Stimulated activated CD4-positive, alpha-beta T cell treated with anti-CD3 and anti-CD28 coated beads, Interleukin-4, amount 100 ng/mL, for 4 hours (primary cell): ENCODE data around the gene C3orf20.

Experiments used
- DNase-seq, 2 experiments: peaks; one replicate each; pipeline ENCODE4 v3.0.0-alpha.2; 2020

Gene C3orf20

GRCh38 chr3:14779069-14779685, 104.2 kb downstream of the C3orf20 start:
- no peak for DNase-seq

DNA sequence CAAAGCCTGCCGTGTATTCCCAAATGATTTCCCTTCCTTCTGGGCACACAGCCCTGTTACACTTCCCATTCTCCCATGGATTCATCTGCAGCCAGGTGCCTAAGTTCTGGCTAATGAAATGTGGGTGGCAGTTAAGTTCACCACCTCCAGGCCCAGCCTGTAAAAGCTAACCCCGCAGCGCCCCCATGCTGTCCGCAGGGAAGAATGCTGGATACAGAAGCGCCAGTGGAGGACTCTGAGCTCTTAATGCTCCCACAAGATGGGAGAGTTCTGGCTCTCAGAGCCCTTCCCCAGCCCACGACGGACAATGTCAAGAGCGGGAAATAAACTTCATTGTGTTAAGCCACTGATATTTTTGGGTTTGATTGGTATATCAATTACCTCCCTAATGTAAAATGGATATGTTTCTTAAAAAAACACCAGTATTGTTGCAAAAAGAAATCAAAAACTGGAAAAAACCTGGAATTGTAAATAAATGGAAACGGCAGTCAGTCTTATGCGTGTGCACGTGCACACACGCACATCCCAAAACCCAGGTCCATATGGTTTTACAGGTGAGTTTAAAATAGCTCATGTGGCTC, 106.1 kb downstream of the C3orf20 start:
- DNase-seq, result no peak

DNA sequence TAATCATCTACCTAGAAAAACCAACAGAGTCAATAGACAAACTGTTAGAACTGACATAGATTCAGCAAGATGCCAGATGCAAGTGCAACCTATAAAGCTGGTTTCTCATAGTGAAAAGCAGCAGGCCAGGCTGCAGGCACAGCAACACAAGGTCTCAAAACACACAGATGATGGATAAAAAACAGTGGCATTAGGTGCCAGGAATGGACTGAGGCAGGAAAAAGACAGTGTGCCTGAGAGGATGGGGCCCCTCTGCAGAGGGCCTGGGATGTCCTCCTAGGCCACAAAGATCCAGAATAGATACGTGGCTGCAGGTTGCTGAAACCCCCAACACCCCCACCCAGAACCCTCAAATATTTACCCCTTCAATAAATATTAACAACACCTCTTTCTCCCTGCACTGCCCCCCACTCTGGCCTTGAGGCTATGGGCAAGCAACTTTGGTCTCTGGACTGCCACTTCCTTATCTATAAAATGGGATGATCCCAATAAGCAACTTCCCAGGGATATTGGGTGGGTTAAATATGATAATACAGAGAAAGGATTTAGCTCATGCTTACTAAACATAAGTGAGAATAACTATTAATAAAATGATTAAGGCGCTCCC, 108.6 kb downstream of the C3orf20 start:
- DNase-seq, result no peak

DNA sequence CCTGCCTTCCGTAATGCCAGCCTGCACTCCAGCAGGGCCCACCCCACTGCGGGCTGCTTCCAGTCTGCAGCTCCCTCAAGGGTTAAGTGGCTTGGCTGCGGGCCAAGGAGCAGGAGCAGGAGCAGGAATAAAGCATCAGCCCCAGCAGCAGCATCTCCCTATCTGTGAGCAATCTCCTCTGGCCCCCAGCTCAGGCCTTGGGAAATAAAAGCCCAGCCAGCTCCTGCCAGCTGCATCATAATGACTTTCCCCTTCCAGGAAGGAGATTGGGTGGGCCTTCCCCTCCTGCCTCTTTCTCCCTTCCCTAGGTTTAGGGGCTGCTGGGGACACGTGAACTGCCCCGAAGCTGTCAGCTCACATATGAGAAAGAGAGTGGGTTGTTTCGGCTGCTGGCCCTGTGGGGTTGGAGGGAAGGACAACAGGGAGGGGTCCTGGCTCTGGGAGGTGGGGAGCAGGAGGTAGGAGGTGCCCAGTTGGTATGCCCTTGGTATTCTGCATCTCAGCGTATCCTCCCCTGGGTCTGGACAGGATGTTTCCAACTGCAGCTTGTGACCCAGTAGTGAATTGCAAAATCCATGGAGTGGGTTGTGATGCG, 109.2 kb downstream of the C3orf20 start:
- no peak for DNase-seq

DNA sequence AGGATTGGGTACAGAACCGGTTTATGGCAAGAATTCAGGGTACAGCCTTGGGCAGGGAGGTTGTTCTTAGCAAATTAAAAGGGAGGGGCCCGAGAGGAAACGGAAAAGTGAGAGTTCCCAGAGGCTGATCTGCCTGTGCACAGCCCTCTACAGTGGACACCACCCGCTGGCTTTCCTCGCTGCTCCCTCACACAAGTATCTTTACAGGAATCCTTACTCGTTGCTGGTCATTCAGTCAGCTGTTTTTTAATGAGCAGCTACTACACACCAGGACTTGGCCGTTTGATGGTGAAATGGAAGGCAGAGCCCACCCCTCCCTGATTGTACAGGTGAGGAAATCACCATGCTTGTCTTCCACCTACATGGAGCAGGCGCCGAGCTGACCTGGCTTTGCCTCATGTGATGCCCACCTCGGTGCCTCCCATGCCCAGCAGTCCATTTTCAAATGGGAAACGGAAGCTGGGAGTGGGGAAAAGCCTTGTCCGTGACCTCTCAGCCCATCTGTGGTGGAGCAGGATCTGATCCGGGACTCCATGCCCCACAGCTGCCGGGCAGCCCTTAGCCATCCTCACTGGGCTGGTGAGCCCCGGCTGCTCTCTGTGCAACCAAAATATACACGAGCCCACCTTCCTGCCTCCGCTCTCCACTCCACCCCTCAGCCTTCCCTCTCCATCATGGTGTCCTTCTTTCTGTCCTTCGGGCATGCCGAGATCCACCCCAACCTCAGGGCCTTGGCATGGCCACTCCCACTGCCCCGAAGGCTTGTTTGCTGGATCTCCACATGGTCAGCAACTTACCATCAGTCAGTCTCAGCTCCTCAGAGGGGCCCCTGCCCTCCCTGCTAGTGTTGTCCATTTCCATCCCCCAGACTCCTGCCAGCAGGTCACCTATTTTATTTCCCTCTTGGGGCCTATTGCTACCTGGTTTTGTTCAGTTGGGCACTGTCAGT, 110.5 kb downstream of the C3orf20 start:
- DNase-seq, result no peak

- no peak for DNase-seq
Measured at GRCh38 chr3:14786369-14786768, 111.4 kb downstream of the C3orf20 start.

DNA sequence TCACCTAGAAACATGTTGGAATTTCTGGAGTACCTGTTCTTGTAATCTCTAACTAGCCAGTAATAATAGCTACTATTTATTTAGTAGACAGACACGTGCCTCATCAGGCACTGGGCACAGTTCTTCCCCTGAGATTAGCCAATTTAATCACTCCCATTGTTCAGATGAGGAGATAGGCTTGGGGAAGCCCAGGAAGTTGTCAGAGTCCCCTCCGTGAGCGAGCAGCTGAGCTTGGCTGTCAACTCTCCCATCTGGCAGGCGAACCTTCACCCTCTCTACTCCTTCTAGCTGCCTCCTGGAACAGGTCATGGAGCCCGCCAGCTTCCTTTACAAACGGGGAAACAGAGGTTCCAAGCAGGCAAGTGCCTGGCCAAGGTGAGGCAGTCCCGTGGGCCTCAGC, 112.7 kb downstream of the C3orf20 start:
- no peak for DNase-seq

DNA sequence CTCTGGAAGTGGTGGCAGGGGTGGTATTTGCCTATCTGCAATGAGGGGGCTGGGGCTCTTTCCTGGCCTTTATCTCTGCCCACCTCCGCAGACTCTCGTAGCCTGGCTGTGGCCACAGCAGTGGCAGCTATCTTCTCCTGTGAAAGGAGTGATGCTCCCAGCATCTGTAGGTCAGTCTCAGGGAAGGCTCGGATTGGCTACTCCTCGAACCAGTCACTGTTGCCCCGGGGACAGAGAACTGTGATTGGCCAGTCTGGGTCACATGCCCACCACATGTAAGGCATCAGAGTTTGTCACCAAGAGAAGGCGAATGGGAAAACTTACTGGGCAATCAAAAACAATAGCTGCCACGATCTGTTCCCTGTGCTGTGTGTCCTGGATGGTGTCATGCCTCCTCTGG, 113.7 kb downstream of the C3orf20 start:
- no peak for DNase-seq

DNA sequence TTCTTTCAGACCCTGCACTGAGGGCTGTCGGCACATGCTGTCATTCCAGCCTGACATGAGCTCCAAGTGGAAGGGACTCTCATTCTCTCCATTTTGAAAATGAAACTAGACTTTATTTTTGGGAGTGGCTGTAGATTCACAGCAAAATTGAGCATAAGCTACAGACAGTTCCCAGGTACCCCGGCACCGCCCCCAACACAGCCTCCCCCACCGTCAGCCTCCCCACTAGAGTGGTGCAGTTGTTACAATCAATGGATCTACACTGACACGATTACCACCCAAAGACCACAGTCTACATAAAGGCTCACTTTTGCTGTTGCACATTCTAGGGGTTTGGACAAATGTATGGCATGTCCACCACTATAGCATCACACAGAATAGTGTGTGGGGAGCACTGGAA, 114.3 kb downstream of the C3orf20 start:
- no peak for DNase-seq

DNA sequence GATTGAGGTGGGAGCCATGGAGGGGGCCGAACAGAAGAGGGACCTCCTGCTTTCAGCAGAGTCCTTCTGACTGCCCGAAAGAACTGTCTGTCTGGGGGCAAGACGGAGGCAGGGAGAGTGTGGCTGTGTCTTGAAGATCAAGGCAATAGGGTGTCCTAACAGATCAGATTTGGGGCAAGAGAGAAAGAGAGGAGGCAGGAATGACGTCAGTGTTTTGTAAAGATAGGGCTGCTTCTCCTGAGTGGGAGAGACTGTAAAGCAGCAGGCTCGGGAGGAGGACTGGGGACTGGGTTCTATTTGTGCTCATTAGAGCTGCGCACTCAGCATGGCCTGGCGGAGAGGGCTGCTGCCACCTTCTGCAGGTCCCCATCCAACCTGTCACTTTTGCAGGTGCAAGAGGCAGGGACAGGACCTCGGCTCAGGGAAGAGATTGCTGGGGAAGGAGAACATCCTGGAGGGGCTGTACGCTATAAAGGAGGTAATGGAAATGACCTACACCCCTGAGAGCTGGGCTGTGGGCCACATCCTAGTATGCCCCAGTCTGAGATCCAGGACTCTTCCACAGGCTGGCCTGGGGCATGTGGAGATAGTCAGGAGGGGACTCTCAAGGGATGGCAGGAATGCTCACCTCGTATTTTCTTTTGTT, 114.8 kb downstream of the C3orf20 start:
- no peak for DNase-seq

DNA sequence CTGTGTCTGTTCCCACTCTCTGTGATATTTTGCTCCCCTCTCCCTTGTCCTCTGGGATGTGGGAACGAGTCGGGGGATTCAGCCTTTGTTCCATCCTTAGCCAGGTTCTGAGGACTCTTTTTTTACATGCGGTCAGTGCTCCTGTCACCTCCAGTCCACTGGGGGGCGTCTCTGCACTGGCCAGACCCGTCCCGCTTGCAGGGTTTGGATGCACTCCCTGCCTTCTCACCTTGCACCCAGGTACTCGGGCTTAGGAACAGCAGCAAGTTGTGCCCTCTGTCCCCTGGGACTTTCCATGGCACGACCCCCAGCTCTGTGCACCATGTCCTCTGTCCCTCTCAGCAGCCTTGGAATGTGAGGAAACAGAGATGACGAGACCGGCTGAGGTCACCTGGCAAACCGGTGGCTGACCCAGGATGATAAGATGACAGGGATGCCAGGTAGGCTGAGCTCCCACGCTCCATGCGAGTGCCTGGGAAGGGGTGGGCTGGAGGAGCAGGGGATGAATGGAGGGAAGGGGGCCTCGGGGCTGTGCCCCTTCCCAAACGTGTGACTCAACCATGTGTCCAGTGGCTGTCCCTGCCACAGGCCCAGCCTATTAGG, 116.5 kb downstream of the C3orf20 start:
- peak; percentile 17 to 19 for DNase-seq

- no peak for DNase-seq
Measured at GRCh38 chr3:14792691-14793121, 117.8 kb downstream of the C3orf20 start.

- DNase-seq, result no peak
Measured at GRCh38 chr3:14793126-14793857, 118.4 kb downstream of the C3orf20 start.

GRCh38 chr3:14793858-14794234, 118.9 kb downstream of the C3orf20 start:
- no peak for DNase-seq

DNA sequence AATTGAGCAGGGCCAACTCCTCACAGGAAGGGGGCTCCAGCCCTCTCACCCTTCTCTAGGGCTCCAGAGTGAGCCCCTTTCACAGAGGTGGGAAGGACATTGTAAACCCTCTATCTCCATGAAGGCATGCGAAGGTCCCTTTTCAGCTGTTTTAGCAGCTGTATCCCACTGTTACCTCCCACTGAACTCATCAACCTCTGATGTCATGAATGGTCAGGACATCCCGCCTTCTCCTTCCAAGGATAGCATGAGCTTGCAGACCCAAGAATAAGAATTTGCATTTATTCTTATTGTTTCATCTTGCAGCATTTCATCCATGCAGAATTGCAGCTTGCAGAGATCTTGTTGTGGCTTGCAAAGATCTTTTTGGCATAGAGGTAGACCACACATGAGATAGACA, 119.5 kb downstream of the C3orf20 start:
- DNase-seq, result no peak

DNA sequence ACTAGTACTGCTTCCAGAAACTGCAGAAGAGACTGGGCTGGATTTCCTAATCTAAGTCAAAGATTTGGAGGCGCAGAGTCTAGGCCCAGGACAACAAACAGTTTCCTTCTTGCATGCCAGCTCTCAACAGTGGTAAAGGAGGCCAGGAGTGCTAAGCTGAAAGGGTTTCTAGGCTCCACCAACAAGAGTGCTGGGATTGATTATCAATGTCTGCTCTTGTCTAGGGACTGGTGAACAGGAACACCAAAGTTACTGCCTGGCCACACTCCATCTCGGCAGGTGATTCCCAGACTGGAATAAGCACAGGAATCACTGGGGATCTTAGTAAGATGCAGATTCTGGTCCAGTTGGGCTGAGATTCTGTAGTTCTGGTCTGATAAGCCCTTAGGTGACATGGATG, 121.1 kb downstream of the C3orf20 start:
- DNase-seq, result no peak

- no peak for DNase-seq
Measured at GRCh38 chr3:14796403-14797077, 121.6 kb downstream of the C3orf20 start.

DNA sequence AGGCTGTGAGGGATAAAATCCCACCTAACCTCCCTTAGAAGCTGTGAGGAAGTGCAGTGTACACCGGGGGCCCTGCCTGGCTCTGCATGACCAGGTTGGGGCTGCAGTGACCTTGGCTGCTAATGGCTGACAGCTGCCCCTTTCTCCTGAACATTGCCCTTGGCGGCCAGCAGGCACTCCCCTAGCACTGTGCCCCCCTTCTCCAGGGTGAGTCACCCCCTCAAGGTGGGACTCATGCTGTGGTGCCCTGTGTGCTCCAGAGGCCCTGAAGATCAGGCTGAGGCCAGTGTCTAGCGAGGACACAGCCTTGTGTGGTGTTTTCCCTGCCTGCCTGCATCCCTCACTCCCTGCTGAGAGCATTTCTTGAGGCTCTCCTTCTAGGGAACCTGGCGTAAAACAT, 122.8 kb downstream of the C3orf20 start:
- no peak for DNase-seq

GRCh38 chr3:14798231-14798630, 123.3 kb downstream of the C3orf20 start:
- no peak for DNase-seq

GRCh38 chr3:14799146-14799545, 124.2 kb downstream of the C3orf20 start:
- DNase-seq, result no peak

DNA sequence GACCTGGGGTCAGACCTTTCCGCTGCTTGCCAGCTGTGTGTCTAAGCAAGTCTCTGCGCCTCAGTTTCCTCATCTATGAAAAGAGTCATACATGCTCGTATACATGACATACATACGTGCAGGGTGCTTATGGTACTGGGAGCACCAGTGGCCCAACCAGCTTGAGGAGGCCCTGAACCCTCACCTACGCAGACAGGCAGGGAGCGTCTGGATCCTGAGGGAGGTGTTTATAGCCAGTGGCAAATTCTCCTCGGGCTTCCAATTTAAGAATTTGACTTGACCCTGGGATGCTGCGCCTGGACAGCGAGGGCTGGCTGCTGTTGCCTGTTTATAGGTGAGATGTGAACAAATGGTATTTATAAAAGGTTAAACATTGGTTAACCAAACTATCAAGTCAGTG, 126.1 kb downstream of the C3orf20 start:
- DNase-seq, result no peak
